HT-29 (cell line): ENCODE measurements around the gene ESPNL. TPM values are rescaled to one million over a fixed set of nuclear protein-coding genes. Genes with fewer than 3 reads are reported as not detected.

Experiments used
- DNase-seq: peaks from one replicate; pipeline ENCODE4 v3.0.0-alpha.2; 2015; ENCODE audit warnings: low spot score
- total RNA-seq: library from RNA; depleted of rRNA; stranded (reverse); fragments of >200 nt; shearing (Covaris generic); gene quantifications from 2 replicates; pipeline ENCODE4 v1.2.3, GENCODE V29; 2014

Gene ESPNL
- total RNA-seq, 1 experiment from 2014 or later = not detected

GRCh38 chr2:238098901-238099713 lies 1.0 kb upstream of the ESPNL start:
- no peak for DNase-seq

GRCh38 chr2:238099714-238100048 lies 459 bp upstream of the ESPNL start:
- DNase-seq = no peak

GRCh38 chr2:238100821-238101771 lies 956 bp downstream of the ESPNL start:
- no peak for DNase-seq

- DNase-seq = no peak
These were observed 2.0 kb downstream of the ESPNL start for GRCh38 chr2:238101891-238102841.

- DNase-seq = no peak
These were observed 2.7 kb downstream of the ESPNL start for GRCh38 chr2:238102865-238103264.

GRCh38 chr2:238103465-238104225 lies 3.5 kb downstream of the ESPNL start:
- no peak for DNase-seq

- DNase-seq = no peak
These were observed 4.1 kb downstream of the ESPNL start for GRCh38 chr2:238104226-238104690.

GRCh38 chr2:238104691-238105371 lies 4.7 kb downstream of the ESPNL start:
- DNase-seq = no peak

- DNase-seq = no peak
These were observed 5.6 kb downstream of the ESPNL start for GRCh38 chr2:238105506-238106338.

- no peak for DNase-seq
These were observed 6.2 kb downstream of the ESPNL start for GRCh38 chr2:238106339-238106697.

GRCh38 chr2:238106698-238107524 lies 6.8 kb downstream of the ESPNL start:
- DNase-seq = peak; percentile 67

- peak; percentile 41 for DNase-seq
These were observed 7.6 kb downstream of the ESPNL start for GRCh38 chr2:238107525-238108422.

- no peak for DNase-seq
These were observed 8.5 kb downstream of the ESPNL start for GRCh38 chr2:238108423-238109183.

- DNase-seq = no peak
These were observed 13.5 kb downstream of the ESPNL start for GRCh38 chr2:238113611-238114010.

GRCh38 chr2:238114331-238114841 lies 14.2 kb downstream of the ESPNL start:
- DNase-seq = no peak
